ENCODE measurements around the gene THSD1. TPM values are rescaled to one million over a fixed set of nuclear protein-coding genes. Genes with fewer than 3 reads are reported as not detected.
"Not testable (repeated sequence)": the region's sequence is repeated elsewhere in the genome, so short reads cannot be mapped to it uniquely, and the experiment has no call there.

Gene THSD1
- total and polyA plus RNA-seq, 2 donors (not counting 1 experiment from before 2014, with no cell fraction given), result 5.2 to 9.1 TPM

DNA sequence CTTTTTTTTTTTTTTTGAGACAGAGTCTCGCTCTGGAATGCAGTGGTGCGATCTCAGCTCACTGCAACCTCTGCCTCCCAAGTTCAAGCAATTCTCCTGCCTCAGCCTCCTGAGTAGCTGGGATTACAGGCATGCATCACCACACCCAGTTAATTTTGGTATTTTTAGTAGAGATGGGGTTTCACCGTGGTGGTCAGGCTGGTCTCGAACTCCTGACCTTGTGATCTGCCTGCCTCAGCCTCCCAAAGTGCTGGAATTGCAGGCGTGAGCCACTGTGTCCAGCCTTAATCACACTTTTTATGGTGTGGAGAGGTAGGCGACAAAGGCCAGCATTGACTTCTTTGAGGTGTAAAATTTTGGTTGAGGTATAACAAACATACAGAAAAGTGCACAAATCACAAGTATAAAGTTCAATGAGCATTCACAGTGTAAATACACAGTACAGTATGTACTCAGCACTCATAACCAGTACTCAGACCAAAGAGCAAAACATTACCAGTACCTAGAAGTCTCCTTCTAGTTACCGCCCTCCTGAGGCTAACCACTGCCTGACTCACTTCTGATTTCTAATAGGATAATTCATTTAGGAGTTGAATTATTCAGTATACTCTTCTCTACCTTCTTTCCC lies 68.0 kb downstream of the THSD1 start:
- H3K9ac ChIP-seq (ENCODE audit: insufficient read depth, low read length); H3K36me3 ChIP-seq (ENCODE audit: control insufficient read depth, insufficient read depth, low read length); H3K27ac ChIP-seq (ENCODE audit: insufficient read depth, low read length); H3K9me3 ChIP-seq (ENCODE audit: control insufficient read depth, insufficient read depth, low read depth, low read length); H2AFZ ChIP-seq (ENCODE audit: low read length); H4K20me1 ChIP-seq (ENCODE audit: control insufficient read depth, extremely low read depth, insufficient read depth, low read length); H3K4me3 ChIP-seq (replicated peaks in 1 of 4; ENCODE audit: control extremely low read depth in 1 of 4, insufficient read depth in 1 of 4, low read depth in 3 of 4, low read length in 4 of 4); H3K4me2 ChIP-seq (ENCODE audit: extremely low read depth, insufficient read depth, low read length); H3K27me3 ChIP-seq (ENCODE audit: control insufficient read depth, insufficient read depth, low read length); H3K79me2 ChIP-seq (ENCODE audit: control insufficient read depth, insufficient read depth, low read length); H3K4me1 ChIP-seq (ENCODE audit: control insufficient read depth, extremely low read depth, insufficient read depth, low read length): not testable (repeated sequence)
- peak in 1 of 2 donors; percentile 19 for DNase-seq (ENCODE audit: low read depth in 2 of 2)

GRCh38 chr13:52334107-52334506 lies 71.9 kb downstream of the THSD1 start:
- not testable (repeated sequence) for H3K4me3 ChIP-seq (replicated peaks in 1 of 4; ENCODE audit: control extremely low read depth in 1 of 4, insufficient read depth in 1 of 4, low read depth in 3 of 4, low read length in 4 of 4); H3K27me3 ChIP-seq (ENCODE audit: control insufficient read depth, insufficient read depth, low read length); H3K36me3 ChIP-seq (ENCODE audit: control insufficient read depth, insufficient read depth, low read length); H3K9ac ChIP-seq (ENCODE audit: insufficient read depth, low read length); H3K4me2 ChIP-seq (ENCODE audit: extremely low read depth, insufficient read depth, low read length); H3K79me2 ChIP-seq (ENCODE audit: control insufficient read depth, insufficient read depth, low read length); DNase-seq (ENCODE audit: low read depth in 2 of 2); H4K20me1 ChIP-seq (ENCODE audit: control insufficient read depth, extremely low read depth, insufficient read depth, low read length); H3K9me3 ChIP-seq (ENCODE audit: control insufficient read depth, insufficient read depth, low read depth, low read length); H2AFZ ChIP-seq (ENCODE audit: low read length); H3K27ac ChIP-seq (ENCODE audit: insufficient read depth, low read length); H3K4me1 ChIP-seq (ENCODE audit: control insufficient read depth, extremely low read depth, insufficient read depth, low read length)

- H2AFZ ChIP-seq (ENCODE audit: low read length); H3K4me3 ChIP-seq (replicated peaks in 1 of 4; ENCODE audit: control extremely low read depth in 1 of 4, insufficient read depth in 1 of 4, low read depth in 3 of 4, low read length in 4 of 4); H3K4me2 ChIP-seq (ENCODE audit: extremely low read depth, insufficient read depth, low read length); H3K79me2 ChIP-seq (ENCODE audit: control insufficient read depth, insufficient read depth, low read length); H3K27ac ChIP-seq (ENCODE audit: insufficient read depth, low read length); H3K36me3 ChIP-seq (ENCODE audit: control insufficient read depth, insufficient read depth, low read length); H4K20me1 ChIP-seq (ENCODE audit: control insufficient read depth, extremely low read depth, insufficient read depth, low read length); H3K27me3 ChIP-seq (ENCODE audit: control insufficient read depth, insufficient read depth, low read length); H3K9me3 ChIP-seq (ENCODE audit: control insufficient read depth, insufficient read depth, low read depth, low read length); DNase-seq (ENCODE audit: low read depth in 2 of 2); H3K9ac ChIP-seq (ENCODE audit: insufficient read depth, low read length); H3K4me1 ChIP-seq (ENCODE audit: control insufficient read depth, extremely low read depth, insufficient read depth, low read length): not testable (repeated sequence)
Measured at GRCh38 chr13:52331844-52332243, 74.1 kb downstream of the THSD1 start.

Other genes starting within 250 kb of the THSD1 start
- 11.6 and 20.8 TPM in 2 replicates for gene NEK3, start 246.6 kb downstream of the THSD1 start, total RNA-seq
- 12.7 and 12.8 TPM in 2 replicates for gene NEK3, start 246.6 kb downstream of the THSD1 start, polyA plus RNA-seq
- 22.6 and 28.2 TPM in 2 replicates for gene VPS36, start 44.5 kb upstream of the THSD1 start, total RNA-seq
- gene VPS36, start 44.5 kb upstream of the THSD1 start, polyA plus RNA-seq, result 15.8 and 16.2 TPM in 2 replicates
- gene CKAP2, start 49.3 kb upstream of the THSD1 start, total RNA-seq, result 9.5 and 24.8 TPM in 2 replicates
- gene CKAP2, start 49.3 kb upstream of the THSD1 start, polyA plus RNA-seq, result 10.5 and 28.2 TPM in 2 replicates
- 3.1 and 3.3 TPM in 2 replicates for gene HNRNPA1L2, start 236.3 kb upstream of the THSD1 start, total RNA-seq
- 8.7 and 9.8 TPM in 2 replicates for gene HNRNPA1L2, start 236.3 kb upstream of the THSD1 start, polyA plus RNA-seq
- gene SUGT1, start 246.7 kb upstream of the THSD1 start, total RNA-seq, result 45.2 and 45.7 TPM in 2 replicates
- 59.4 and 60.0 TPM in 2 replicates for gene SUGT1, start 246.7 kb upstream of the THSD1 start, polyA plus RNA-seq

Data from fibroblast of lung (primary cell).